DOHH2 (cell line): ENCODE measurements around the gene MBD3.

ENCODE experiments used
- H3F3A ChIP-seq: fragments of 200-600 bp; sonication (generic), shearing (Covaris generic); 2 replicates; pipeline ENCODE4 v1.6.0; 2016; ENCODE audit warnings: antibody characterized with exemption, mild to moderate bottlenecking; ENCODE audit not compliant: control insufficient read depth, insufficient read depth
- H3K27ac ChIP-seq: fragments of 200-600 bp; sonication (generic); 2 replicates; pipeline ENCODE4 v1.5.1; 2014; ENCODE audit warnings: low read depth, mild to moderate bottlenecking, low read length, moderate library complexity
- H3K27me3 ChIP-seq: fragments of 200-600 bp; sonication (generic); 2 replicates; pipeline ENCODE4 v1.6.1; 2014; ENCODE audit warnings: mild to moderate bottlenecking, low read length, mixed read lengths; ENCODE audit not compliant: control insufficient read depth
- H3K36me3 ChIP-seq: fragments of 200-600 bp; sonication (generic); 2 replicates; pipeline ENCODE4 v1.6.1; 2014; ENCODE audit warnings: mild to moderate bottlenecking, low read length, moderate library complexity, mixed read lengths; ENCODE audit not compliant: control insufficient read depth
- H3K4me1 ChIP-seq: fragments of 200-600 bp; sonication (generic); 2 replicates; pipeline ENCODE4 v1.6.1; 2014; ENCODE audit warnings: mild to moderate bottlenecking, low read length, mixed read lengths; ENCODE audit not compliant: control insufficient read depth
- H3K4me2 ChIP-seq: fragments of 200-600 bp; sonication (generic); 2 replicates; pipeline ENCODE4 v1.6.0; 2014; ENCODE audit warnings: mild to moderate bottlenecking, low read length, moderate library complexity
- H3K4me3 ChIP-seq: fragments of 200-600 bp; sonication (generic); 2 replicates; pipeline ENCODE4 v1.5.1; 2014; ENCODE audit warnings: mild to moderate bottlenecking, low read length, mixed read lengths
- H3K79me2 ChIP-seq: fragments of 200-600 bp; sonication (generic); 2 replicates; pipeline ENCODE4 v1.6.1; 2014; ENCODE audit warnings: mild to moderate bottlenecking, low read length, mixed read lengths; ENCODE audit not compliant: control insufficient read depth
- H3K9me2 ChIP-seq: fragments of 200-600 bp; sonication (generic); replicated peaks from 2 replicates; pipeline ENCODE4 v1.6.1; 2014; ENCODE audit warnings: mild to moderate bottlenecking, low read length, mixed read lengths; ENCODE audit not compliant: control insufficient read depth
- H3K9me3 ChIP-seq: fragments of 200-600 bp; sonication (generic); 2 replicates; pipeline ENCODE4 v1.6.1; 2014; ENCODE audit warnings: antibody characterized with exemption, low read length, mixed read lengths; ENCODE audit not compliant: control insufficient read depth, insufficient read depth
- H4K20me1 ChIP-seq: fragments of 200-600 bp; sonication (generic); 2 replicates; pipeline ENCODE4 v1.6.0; 2014; ENCODE audit warnings: low read depth, mild to moderate bottlenecking, antibody characterized with exemption, low read length, moderate library complexity; ENCODE audit not compliant: control insufficient read depth, insufficient read depth
- EZH2phosphoT487 ChIP-seq: fragments of 200-600 bp; sonication (generic); IDR thresholded peaks from 2 replicates; pipeline ENCODE4 v1.6.1; 2017; ENCODE audit warnings: borderline replicate concordance, mild to moderate bottlenecking, antibody characterized with exemption, low read length, moderate library complexity, mixed read lengths
- TF ChIP-seq, protein P1 (sequence below): fragments of 200-600 bp; sonication (generic); IDR thresholded peaks from one replicate; pipeline ENCODE4 v1.5.1; 2014; ENCODE audit warnings: antibody characterized with exemption, mild to moderate bottlenecking, low read depth, low read length; ENCODE audit not compliant: poor library complexity, severe bottlenecking

Gene MBD3

GRCh38 chr19:1593501-1593772 is 772 bp upstream of the MBD3 start:
- Histone ChIP-seq H3K27me3 (no peaks in the 10 kb centered on the region), H3K4me1 (peaks cover 40% of the 10 kb centered on the region), H3K79me2 (peaks cover 46% of the 10 kb centered on the region), H3F3A (peaks cover 16% of the 10 kb centered on the region), H3K9me3 (no peaks in the 10 kb centered on the region), H3K4me2 (peak overlapping the region; percentile 80), H3K4me3 (peak overlapping the region; percentile 74), H3K9me2 (no peaks in the 10 kb centered on the region), H3K36me3 (peaks cover 53% of the 10 kb centered on the region), H3K27ac (no peak overlapping the region), H4K20me1 (peaks cover 5% of the 10 kb centered on the region; the same call in 1 of the 2 replicates)
- no peak for TF ChIP-seq EZH2phosphoT487
- TF ChIP-seq, protein P1, sequence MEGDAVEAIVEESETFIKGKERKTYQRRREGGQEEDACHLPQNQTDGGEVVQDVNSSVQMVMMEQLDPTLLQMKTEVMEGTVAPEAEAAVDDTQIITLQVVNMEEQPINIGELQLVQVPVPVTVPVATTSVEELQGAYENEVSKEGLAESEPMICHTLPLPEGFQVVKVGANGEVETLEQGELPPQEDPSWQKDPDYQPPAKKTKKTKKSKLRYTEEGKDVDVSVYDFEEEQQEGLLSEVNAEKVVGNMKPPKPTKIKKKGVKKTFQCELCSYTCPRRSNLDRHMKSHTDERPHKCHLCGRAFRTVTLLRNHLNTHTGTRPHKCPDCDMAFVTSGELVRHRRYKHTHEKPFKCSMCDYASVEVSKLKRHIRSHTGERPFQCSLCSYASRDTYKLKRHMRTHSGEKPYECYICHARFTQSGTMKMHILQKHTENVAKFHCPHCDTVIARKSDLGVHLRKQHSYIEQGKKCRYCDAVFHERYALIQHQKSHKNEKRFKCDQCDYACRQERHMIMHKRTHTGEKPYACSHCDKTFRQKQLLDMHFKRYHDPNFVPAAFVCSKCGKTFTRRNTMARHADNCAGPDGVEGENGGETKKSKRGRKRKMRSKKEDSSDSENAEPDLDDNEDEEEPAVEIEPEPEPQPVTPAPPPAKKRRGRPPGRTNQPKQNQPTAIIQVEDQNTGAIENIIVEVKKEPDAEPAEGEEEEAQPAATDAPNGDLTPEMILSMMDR, result no peak

DNA sequence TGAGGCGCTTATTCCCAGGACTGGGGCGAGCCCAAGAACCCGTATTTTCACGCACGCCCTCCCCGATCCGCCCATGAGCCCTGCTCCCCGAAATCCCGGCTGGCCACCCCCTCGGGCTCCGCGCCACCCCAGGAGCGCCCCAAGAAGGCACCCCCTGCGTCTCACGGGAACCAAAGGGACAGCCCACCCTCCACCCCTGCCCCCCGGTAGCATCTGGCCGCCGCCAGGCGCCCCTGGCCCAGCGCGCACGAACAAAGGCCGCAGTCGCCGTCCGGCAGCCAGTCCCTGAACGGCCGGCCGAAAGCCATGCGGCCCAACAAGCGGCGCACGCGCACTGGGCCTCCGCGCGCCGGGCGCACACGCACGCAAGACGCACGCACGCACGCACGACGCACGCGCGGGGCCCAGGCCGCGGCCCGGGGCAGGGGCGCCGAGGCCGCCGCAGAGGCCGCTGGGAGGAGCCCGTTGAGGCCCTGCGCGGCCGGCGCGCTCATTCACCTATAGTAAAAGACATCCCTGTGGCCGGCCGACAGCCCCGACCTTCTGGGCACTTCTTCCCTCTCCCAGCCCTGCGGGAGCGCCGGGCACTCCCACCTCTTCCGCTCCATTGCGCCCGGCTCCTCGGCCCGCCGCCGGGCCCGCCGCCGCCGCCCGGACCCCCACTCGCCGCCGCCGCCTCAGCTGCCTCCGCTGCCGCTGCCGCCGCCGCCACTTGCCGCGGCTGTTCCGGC is 476 bp downstream of the MBD3 start:
- Histone ChIP-seq H3K9me3 (no peaks in the 10 kb centered on the region), H3K27ac (peak overlapping the region; percentile 85), H4K20me1 (peaks cover 8% of the 10 kb centered on the region; the same call in 1 of the 2 replicates), H3K4me3 (peak overlapping the region; percentile 87), H3K27me3 (no peaks in the 10 kb centered on the region), H3K9me2 (no peaks in the 10 kb centered on the region), H3K4me1 (peaks cover 28% of the 10 kb centered on the region), H3K36me3 (peaks cover 51% of the 10 kb centered on the region), H3K79me2 (peaks cover 53% of the 10 kb centered on the region), H3K4me2 (peak overlapping the region; percentile 88), H3F3A (peaks cover 12% of the 10 kb centered on the region)
- TF ChIP-seq, protein P1, result no peak

- peaks cover 8% of the 10 kb centered on the region; the same call in 1 of the 2 replicates for H4K20me1 ChIP-seq
- H3K79me2 ChIP-seq, result peaks cover 57% of the 10 kb centered on the region
- no peaks in the 10 kb centered on the region for H3K9me2 ChIP-seq
- peaks cover 44% of the 10 kb centered on the region for H3K36me3 ChIP-seq
- H3K27me3 ChIP-seq, result no peaks in the 10 kb centered on the region
- H3K4me3 ChIP-seq, result peak overlapping the region; percentile 87
- TF ChIP-seq EZH2phosphoT487, result no peak
- TF ChIP-seq, protein P1, result no peak
- H3F3A ChIP-seq, result peaks cover 8% of the 10 kb centered on the region
- peak overlapping the region; percentile 85 for H3K27ac ChIP-seq
- H3K4me2 ChIP-seq, result peak overlapping the region; percentile 88
- no peaks in the 10 kb centered on the region for H3K9me3 ChIP-seq
- peaks cover 22% of the 10 kb centered on the region for H3K4me1 ChIP-seq
Observed at GRCh38 chr19:1591421-1592023, 1.1 kb downstream of the MBD3 start.
